H1 (cell line): ENCODE measurements around the gene PASK. TPM values are rescaled to one million over a fixed set of nuclear protein-coding genes. Genes with fewer than 3 reads are reported as not detected.

Source experiments
- GABPA ChIP-seq: IDR thresholded peaks from 2 replicates; pipeline ENCODE4 v1.6.1; 2011; ENCODE audit warnings: mild to moderate bottlenecking, low read length, moderate library complexity, borderline replicate concordance; ENCODE audit not compliant: insufficient read depth
- PHF8 ChIP-seq: fragments of 200-600 bp; sonication (generic); conservative IDR thresholded peaks from 2 replicates; pipeline ENCODE4 v1.7.1; 2012; ENCODE audit warnings: low read depth, mild to moderate bottlenecking, inconsistent platforms, low read length, moderate library complexity
- POLR2AphosphoS5 ChIP-seq: IDR thresholded peaks from 2 replicates; pipeline ENCODE4 v1.6.1; 2011; ENCODE audit warnings: low read depth, low read length
- polyA plus RNA-seq, 7 experiments: library from polyadenylated mRNA; depleted of rRNA in 3 of 7; stranded (reverse) in 5 of 7; unstranded in 2 of 7; fragments of >200 nt in 5 of 7; fragments of 200-250 nt in 2 of 7; gene quantifications; 1 replicate in 5 of 7; 2 replicates in 1 of 7; 4 replicates in 1 of 7; pipeline versions ENCODE4 v1.2.1 to v1.2.3, GENCODE V29; 2011 to 2013; ENCODE audit warnings: missing spikeins in 2 of 7, mixed read lengths in 2 of 7
- total RNA-seq: library from RNA; stranded (reverse); fragmentation: NEBNext Ultra II Directional; extraction: Animal tissue kit (Norgen Biotek cat#: 25700); gene quantifications from 2 replicates; pipeline ENCODE4 v1.2.1, GENCODE V29; 2021
- TF ChIP-seq, protein P1 (sequence below): fragments of 300-600 bp; sonication (generic); IDR thresholded peaks from 2 replicates; pipeline ENCODE4 v1.7.1; 2012; ENCODE audit warnings: low read length, moderate library complexity, mild to moderate bottlenecking, inconsistent platforms; ENCODE audit not compliant: insufficient replicate concordance

Gene PASK
- total and polyA plus RNA-seq, 2 of the 8 experiments (the other 6 are each of a cell fraction or from before 2014, with no cell fraction given): 20.5 to 66.1 TPM

- TF ChIP-seq, protein P1, sequence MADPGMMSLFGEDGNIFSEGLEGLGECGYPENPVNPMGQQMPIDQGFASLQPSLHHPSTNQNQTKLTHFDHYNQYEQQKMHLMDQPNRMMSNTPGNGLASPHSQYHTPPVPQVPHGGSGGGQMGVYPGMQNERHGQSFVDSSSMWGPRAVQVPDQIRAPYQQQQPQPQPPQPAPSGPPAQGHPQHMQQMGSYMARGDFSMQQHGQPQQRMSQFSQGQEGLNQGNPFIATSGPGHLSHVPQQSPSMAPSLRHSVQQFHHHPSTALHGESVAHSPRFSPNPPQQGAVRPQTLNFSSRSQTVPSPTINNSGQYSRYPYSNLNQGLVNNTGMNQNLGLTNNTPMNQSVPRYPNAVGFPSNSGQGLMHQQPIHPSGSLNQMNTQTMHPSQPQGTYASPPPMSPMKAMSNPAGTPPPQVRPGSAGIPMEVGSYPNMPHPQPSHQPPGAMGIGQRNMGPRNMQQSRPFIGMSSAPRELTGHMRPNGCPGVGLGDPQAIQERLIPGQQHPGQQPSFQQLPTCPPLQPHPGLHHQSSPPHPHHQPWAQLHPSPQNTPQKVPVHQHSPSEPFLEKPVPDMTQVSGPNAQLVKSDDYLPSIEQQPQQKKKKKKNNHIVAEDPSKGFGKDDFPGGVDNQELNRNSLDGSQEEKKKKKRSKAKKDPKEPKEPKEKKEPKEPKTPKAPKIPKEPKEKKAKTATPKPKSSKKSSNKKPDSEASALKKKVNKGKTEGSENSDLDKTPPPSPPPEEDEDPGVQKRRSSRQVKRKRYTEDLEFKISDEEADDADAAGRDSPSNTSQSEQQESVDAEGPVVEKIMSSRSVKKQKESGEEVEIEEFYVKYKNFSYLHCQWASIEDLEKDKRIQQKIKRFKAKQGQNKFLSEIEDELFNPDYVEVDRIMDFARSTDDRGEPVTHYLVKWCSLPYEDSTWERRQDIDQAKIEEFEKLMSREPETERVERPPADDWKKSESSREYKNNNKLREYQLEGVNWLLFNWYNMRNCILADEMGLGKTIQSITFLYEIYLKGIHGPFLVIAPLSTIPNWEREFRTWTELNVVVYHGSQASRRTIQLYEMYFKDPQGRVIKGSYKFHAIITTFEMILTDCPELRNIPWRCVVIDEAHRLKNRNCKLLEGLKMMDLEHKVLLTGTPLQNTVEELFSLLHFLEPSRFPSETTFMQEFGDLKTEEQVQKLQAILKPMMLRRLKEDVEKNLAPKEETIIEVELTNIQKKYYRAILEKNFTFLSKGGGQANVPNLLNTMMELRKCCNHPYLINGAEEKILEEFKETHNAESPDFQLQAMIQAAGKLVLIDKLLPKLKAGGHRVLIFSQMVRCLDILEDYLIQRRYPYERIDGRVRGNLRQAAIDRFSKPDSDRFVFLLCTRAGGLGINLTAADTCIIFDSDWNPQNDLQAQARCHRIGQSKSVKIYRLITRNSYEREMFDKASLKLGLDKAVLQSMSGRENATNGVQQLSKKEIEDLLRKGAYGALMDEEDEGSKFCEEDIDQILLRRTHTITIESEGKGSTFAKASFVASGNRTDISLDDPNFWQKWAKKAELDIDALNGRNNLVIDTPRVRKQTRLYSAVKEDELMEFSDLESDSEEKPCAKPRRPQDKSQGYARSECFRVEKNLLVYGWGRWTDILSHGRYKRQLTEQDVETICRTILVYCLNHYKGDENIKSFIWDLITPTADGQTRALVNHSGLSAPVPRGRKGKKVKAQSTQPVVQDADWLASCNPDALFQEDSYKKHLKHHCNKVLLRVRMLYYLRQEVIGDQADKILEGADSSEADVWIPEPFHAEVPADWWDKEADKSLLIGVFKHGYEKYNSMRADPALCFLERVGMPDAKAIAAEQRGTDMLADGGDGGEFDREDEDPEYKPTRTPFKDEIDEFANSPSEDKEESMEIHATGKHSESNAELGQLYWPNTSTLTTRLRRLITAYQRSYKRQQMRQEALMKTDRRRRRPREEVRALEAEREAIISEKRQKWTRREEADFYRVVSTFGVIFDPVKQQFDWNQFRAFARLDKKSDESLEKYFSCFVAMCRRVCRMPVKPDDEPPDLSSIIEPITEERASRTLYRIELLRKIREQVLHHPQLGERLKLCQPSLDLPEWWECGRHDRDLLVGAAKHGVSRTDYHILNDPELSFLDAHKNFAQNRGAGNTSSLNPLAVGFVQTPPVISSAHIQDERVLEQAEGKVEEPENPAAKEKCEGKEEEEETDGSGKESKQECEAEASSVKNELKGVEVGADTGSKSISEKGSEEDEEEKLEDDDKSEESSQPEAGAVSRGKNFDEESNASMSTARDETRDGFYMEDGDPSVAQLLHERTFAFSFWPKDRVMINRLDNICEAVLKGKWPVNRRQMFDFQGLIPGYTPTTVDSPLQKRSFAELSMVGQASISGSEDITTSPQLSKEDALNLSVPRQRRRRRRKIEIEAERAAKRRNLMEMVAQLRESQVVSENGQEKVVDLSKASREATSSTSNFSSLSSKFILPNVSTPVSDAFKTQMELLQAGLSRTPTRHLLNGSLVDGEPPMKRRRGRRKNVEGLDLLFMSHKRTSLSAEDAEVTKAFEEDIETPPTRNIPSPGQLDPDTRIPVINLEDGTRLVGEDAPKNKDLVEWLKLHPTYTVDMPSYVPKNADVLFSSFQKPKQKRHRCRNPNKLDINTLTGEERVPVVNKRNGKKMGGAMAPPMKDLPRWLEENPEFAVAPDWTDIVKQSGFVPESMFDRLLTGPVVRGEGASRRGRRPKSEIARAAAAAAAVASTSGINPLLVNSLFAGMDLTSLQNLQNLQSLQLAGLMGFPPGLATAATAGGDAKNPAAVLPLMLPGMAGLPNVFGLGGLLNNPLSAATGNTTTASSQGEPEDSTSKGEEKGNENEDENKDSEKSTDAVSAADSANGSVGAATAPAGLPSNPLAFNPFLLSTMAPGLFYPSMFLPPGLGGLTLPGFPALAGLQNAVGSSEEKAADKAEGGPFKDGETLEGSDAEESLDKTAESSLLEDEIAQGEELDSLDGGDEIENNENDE: no peak
- TF ChIP-seq PHF8: no peak
- no peak for TF ChIP-seq GABPA
- TF ChIP-seq POLR2AphosphoS5: no peak
These were observed 37.2 kb downstream of the PASK start (continued) for GRCh38 chr2:241112046-241112445.
